GM19035 (cell line): ENCODE measurements around the gene FOSL1.

Source experiments
- ATAC-seq: cut with Tn5 transposase; IDR thresholded peaks from one replicate; pipeline ENCODE4 v1.9.1; 2021; ENCODE audit not compliant: unreplicated experiment

Gene FOSL1

DNA sequence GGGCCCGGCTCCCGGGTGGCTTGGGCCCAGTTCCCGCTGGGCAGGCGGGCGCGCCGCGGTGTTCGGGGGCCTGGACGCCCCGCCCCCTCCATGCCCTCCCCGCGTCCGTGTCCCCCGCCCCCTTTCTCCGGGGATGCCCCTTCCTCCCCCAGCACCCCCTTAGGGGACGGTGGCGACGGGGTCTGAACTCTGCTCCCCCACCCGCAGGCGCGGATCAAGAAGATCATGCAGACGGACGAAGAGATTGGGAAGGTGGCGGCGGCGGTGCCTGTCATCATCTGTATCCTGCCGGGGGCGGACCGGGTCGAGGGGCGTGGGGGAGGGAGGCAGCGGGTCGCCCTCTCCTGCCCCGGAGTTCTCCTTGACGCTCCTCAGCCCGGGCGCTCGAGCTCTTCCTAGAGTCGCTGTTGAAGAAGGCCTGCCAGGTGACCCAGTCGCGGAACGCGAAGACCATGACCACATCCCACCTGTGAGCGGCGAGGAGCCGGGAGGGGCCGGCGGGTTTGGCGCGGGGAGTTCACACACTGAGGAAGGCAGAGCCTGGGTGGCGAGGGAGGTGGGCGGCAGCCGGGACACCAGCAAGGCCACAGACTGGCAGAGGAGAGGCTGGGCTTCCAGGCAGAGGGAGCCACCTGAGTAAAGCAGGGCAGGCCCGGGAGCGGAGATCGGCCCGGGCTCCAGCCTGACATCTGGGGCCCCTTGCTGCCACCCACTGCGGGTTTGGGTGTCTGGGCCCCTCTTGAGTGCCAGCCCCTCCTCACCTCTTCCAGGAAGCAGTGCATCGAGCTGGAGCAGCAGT, 19.6 kb upstream of the FOSL1 start:
- peak; percentile 40 for ATAC-seq

DNA sequence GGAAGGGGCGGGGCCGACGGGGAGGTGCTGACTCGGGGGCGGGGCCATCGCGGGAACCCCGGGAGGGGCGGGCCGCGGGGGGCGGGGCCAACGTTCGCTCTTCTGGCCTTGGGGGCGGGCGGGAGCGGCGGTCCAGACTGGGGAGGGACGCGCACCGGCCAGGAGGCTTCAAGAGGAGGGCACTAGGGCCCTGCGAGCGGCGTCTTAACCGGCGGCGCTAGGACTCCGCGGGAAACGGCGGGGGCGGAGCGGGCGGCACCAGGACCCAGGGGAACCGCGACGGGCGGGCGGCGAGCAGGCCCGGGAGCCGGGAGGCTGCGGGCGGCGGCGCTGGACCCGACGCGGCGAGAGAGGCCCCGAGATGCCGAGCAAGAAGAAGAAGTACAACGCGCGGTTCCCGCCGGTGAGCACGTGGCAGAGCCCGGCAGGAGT, 19.0 kb upstream of the FOSL1 start, which contains the start of gene DRAP1:
DRAP1 (plus strand) TSS at position 286 of the 432 bp plus-strand sequence; CDS start at position 362, 76 bp downstream.
- ATAC-seq, result peak; percentile 79

DNA sequence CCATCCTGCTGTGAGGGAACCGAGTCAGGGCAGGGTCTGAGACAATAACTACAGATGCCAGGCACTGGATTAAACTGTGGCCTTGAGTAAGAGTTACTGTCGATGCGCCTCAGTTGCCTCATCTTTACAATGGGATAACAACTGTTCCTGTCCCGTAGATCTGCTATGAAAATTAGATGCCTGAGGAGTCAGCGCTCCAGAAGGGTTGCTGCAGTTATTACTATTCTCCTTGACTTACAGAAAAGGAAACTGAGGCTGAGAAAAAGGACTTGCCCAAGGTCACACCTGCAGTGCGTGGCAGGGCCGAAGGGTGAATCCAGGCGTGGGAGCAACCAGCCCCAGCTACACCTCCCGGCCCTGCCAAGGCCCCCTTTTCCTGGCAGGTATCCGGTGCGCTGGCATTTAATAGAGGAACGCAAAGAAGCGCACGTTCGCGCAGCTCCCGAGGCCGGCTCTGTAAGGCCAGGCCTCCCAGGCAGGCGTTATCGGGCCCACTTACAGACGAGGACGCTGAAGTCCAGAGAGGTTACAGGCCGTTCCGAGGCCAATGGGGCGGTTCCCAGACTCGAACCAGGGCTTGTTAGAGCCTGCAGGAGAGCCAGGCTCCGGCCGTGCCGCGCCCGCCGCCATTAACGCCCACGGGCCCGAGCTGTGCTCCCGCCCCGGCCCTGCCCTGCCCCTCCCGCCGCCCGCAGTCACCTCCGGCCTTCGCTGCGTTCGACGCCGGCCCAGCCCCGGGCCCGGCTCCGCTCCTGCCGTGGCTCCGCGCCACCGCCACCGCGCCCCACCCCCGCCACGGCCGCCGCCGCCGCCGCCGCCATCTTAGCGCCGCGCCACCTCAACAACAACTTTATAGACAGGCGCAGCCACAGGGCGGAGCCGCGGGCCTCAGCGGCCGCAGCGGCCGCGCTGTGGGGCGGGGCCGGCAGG, 18.3 kb upstream of the FOSL1 start, which contains the start of gene C11orf68:
C11orf68 (minus strand) TSS at position 852 of the 930 bp plus-strand sequence; CDS start at position 821, 31 bp downstream.
- ATAC-seq, result peak; percentile 63

DNA sequence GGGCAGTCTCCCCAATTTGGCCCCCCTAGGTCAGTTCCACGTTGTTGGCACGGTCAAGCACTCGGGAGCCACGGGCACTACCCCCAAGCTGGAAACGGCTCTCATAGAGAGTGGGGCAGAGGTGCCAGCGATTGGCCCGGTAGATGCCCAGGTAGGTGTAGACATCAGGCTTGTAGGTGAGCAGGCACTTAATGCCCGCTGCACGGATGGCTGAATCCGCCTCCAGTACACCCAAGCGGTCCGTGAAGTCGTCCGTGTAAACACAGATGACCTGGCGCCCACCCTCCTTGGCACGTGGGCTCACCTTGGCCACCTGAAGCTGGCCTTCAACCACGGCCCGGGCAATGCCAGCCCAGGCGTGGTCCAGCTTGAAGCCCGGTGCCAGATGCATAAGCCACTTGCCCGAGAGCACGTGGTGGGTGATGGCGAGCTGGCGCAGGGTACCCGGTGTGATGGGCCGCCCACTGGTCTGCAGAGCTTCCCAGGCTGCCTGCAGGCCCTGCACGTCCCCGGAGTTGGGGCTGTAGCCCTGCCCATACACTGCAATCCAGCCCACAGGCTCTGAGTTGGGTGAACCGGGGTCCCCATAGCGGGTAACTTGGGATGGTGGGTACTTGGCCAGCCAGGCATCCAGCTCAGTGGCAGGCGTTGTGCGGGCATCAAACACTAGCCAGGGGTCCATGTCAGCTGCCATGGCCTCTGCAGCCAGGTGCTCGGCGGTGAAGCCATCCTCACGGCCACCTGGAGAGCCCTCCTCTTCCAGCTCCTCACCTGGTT, 17.4 kb upstream of the FOSL1 start:
- ATAC-seq, result no peak

GRCh38 chr11:65917077-65917433, 16.9 kb upstream of the FOSL1 start:
- no peak for ATAC-seq

DNA sequence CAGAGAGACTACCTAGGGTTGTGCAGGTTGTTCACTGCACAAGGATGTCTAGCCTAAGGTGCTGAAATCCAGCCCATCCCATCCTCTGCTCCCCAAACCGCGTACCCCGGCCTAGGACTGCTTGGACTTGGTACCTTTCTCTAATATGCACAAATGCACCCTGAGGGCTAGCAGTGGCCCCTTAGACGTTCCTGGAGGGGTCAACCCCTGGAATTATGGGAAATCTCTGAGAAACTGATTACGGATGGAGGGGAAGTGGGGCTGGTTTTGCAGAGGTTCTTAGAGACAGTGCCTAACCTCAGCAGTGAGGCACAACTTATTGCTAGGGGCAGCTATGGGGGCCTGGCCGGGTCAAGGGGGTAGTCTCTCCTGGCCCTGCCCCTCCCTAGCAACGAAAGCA, 16.2 kb upstream of the FOSL1 start:
- ATAC-seq, result no peak

GRCh38 chr11:65915821-65916251, 15.6 kb upstream of the FOSL1 start:
- ATAC-seq, result no peak

DNA sequence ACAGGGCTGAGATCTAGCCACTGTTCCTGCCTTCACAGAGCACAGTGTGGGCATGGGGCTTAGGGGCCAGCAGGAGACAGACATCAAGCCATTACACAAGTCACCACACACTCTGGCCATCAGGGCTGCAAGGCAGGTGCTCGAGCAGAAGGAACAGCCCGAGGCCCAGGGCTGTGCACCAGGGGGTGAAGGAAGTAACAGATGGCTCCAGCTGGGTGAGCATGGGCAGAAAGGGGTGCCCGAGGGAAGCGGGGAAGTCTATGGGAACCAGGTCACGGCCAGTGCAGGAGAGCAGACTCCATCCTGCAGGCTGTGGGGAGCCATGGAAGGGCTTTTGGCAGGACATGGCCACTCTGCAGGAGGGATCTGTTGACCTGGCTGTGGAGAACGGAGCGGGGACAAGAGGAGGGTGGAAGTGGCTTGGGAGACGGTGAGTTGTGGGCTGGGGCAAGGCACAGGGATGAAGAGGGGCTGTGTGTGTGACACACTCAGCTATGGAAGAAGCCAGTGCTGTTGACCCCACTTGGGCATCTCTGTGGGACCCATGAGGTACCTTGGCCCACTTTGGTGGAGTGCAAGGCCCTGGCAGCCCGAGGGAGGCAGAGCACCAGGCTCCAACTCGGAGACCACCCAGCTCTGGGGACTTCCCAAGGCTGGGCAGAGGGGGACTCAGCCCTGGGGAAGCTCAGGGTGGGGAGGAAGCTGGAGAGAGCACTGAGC, 15.1 kb upstream of the FOSL1 start:
- ATAC-seq, result no peak

DNA sequence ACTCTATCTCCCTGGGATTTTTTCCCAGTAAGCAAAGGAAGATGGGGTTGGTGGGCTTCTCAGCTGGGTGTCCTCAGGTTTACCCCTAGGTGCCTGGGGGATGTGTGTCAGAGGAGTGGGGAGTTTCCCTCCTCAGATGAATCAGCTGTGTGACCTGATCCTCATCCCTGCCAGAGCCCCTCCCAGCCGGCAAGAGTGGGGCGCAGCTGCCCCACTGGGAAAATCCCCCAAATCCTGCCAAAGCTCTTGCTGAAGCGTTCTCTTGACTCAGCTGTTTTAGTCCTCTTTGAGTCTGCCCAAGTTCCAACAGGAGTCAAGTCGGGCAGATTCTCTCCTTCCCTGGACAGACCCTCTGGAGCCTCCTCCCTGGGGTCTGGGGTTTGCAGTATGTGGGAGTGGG, 12.7 kb upstream of the FOSL1 start:
- ATAC-seq, result no peak

GRCh38 chr11:65911682-65912568, 11.7 kb upstream of the FOSL1 start:
- ATAC-seq, result no peak

DNA sequence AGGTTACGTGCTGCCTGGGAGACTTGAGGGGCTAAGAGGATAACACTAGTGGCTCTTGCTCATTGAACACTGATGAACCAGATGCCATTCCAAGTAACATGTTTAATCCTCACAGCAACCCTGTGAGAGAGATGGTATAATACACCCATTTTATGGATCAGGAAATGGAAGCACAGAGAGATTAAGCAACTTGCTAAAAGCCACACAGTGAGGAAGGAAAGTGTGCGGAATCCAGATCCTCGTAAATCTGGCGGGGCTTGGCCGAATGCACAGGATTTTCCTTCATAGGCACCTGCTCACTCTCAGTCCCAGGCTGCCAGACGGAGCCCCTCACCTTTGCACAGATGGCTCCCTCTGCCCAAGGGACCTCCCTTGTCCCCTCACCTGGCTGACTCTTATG, 7.7 kb upstream of the FOSL1 start:
- no peak for ATAC-seq

- no peak for ATAC-seq
These were observed 6.4 kb upstream of the FOSL1 start for GRCh38 chr11:65906602-65907001.

- ATAC-seq, result no peak
These were observed 3.5 kb upstream of the FOSL1 start for GRCh38 chr11:65903715-65904114.

DNA sequence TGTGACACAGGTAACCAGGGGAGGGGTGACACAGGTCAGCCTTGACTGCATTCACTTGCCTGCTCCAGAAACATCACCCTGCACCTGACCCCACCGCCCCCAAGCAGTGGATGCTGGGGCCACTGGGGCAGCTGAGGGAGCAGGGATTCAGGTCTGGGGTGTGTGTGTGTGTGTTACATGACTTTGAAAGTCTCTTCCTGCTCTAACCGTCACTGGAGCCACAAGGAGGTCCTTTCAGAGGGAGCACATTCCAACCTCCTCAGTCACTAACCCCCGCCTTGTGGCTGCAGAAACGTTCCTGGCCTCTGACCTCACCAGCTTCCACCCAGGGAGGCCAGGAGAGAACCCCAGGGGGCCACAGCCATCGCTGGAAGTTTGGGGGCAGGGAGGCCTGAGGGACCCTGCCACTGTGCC, 2.9 kb upstream of the FOSL1 start:
- ATAC-seq, result no peak

DNA sequence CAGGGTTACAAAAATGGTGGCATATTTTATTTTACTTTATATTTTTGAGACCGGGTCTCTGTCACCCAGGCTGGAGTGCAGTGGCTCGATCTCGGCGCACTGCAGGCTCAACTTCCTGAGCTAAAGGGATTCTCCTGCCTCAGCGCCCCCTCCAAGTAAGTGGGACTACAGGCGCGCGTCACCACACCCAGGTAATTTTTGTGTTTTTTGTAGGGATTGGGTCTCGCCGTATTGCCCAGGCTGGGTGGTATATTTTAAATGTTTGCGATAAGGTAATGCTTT, 652 bp upstream of the FOSL1 start:
- no peak for ATAC-seq

DNA sequence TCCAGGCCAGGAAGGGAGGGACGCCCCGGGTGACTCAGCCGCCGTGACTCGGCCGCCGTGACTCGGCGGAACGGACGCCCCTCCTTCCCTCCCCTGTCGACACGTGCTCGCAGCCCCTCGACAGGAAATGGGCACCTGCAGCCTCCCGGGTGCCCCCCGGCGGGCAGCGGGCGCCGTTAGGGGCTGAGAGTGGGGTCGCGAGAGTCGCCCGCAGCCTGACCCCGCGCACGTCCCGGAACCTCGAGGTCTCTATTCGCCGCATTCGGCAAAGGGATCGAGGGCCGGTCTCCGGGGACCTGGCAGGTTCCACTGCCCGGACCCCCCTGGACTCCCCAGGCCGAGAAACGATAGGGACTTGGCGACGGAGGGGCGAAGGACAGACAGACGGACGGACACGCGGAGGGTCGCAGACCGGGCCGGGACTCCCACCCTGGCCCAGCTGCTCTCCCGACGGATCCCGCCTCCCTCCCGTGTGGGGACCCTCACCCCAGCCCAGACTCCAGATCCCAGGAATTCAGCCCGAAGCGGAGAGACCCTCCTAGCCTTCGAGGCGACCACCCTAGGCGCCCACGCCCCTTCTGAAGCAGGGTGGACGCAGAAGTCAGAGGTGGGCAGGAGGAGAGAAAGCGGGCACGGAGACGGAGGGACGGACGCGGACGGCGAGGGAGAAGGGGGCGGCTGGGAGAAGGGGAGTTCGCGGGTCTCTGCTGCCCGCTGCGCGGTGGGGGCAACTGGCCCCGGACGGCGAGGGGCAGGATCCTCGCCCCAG, 648 bp downstream of the FOSL1 start:
- no peak for ATAC-seq

DNA sequence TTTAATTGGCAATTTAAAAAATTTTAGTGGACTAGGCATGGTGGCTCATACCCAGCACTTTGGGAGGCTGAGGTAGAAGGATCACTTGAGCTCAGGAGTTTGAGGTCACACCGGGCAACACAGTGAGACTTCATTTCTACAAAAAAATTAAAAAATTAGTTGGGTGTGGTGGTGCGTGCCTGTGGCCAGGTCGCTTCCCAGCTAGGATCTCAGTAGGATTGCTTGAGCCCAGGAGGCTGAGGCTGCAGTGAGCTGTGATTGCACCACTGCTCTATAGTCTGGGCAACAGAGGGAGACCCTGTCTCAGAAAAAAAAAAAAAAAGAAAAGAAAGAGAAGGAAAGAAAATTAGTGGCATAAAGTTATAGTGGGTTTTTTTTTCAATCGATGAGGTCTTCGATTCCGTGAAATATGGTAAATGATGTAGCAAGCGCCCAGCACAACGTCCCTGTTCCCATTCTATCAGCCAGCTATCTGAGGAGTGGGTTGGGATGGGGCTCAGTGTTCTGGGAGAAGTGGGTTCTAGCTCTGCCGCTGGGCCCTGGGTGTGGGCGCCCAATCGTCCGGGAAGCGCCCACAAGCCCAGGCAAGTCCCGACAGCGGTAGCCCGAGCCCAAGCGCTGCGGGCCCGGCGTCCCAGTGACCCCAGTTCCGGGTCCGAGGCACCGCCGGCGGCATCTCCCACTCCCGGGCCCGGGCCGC, 1.4 kb downstream of the FOSL1 start:
- no peak for ATAC-seq

GRCh38 chr11:65897020-65897471, 3.1 kb downstream of the FOSL1 start:
- no peak for ATAC-seq
